OCI-LY1 (cell line): Measurements from ENCODE around the gene OR2V2.

Experiments
- CTCF ChIP-seq: fragments of 200-600 bp; sonication (generic), shearing (Covaris generic); IDR thresholded peaks from 2 replicates; pipeline ENCODE4 v1.5.1; 2017; ENCODE audit warnings: mild to moderate bottlenecking, antibody characterized with exemption, low read length, moderate library complexity, mixed read lengths
- EZH2 ChIP-seq: fragments of 200-600 bp; sonication (generic), shearing (Covaris generic); IDR thresholded peaks from 2 replicates; pipeline ENCODE4 v1.8.0; 2017; ENCODE audit warnings: borderline replicate concordance, mixed run types, mild to moderate bottlenecking, antibody characterized with exemption, low read length, moderate library complexity, mixed read lengths

GRCh38 chr5:181166812-181167733 is 19.7 kb downstream of the OR2V2 start:
- TF ChIP-seq CTCF (no peak), EZH2 (no peak)
